GM19035 (cell line): ENCODE measurements around the gene TK2.
"Not testable (repeated sequence)": the region's sequence is repeated elsewhere in the genome, so short reads cannot be mapped to it uniquely, and the experiment has no call there.

Source experiments
- ATAC-seq: cut with Tn5 transposase; IDR thresholded peaks from one replicate; pipeline ENCODE4 v1.9.1; 2021; ENCODE audit not compliant: unreplicated experiment

TK2 gene

DNA sequence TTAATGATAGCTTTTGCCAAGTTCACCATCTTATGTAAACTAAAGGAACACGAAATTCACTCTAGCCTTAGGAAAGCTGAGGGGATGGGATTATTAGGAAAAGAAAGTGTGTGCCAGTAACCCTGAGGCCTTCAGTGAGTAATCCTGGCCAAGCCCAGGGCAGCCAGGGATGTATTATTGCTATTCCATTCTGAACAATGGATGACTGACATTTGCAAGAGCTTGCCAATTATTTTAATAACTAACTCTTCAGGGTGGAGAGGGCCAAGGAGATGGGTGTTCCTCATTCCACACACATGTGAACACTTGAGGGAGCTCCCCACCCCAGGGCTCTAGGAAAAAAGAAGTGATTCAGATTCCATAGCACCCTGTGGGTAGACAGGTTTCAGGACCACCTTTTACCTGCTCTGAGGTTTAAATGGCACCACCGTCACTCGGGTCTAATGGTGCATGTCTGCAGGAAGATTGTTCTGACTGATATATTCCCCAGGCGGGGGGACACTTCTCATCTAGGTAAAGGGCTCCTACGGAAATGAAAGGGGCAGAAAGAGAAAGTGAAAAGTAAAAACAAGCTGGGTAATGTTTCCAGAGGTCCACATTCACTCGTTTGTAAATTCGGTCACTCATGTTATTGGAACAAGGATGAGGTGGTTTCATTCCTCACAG, 41.5 kb downstream of the TK2 start:
- no peak for ATAC-seq

DNA sequence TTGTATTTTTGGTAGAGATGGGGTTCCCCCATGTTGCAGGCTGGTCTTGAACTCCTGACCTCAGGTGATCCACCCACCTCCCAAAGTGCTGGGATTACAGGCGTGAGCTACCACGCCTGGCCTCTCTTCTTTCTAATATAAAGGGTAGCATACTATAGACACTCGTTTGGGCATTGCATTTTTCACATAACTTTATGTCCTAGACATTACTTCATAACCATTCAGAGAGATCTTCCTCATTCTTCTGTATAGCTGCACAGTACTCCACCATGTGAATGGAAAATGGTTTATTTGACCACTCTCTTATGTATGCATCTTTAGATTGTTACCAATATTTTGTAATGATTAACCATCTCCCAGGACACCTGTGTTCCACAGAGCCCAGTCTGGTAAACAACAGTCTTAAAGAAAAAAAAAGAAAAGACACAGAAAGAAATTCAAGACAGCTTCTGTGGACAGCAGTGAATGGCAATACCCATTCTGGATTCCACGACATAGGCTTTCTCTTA, 42.1 kb downstream of the TK2 start:
- no peak for ATAC-seq

DNA sequence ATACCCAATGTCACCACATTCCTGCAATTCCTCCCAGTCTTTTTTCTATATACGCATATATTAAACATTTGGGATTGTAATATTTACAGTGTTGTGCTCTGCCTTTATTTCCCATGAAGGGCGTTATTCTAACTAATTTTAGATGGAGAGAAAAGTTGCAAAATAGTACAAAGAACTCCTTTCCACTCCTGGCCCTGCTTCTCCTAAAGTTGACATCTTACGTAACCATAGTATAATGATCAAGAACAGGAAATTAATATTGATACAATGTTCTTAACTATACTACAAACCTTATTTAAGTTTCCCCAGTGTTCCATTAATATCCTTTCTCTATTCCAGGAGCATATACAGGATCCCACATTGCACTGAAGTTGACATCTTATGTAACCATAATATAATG, 46.3 kb downstream of the TK2 start:
- no peak for ATAC-seq

DNA sequence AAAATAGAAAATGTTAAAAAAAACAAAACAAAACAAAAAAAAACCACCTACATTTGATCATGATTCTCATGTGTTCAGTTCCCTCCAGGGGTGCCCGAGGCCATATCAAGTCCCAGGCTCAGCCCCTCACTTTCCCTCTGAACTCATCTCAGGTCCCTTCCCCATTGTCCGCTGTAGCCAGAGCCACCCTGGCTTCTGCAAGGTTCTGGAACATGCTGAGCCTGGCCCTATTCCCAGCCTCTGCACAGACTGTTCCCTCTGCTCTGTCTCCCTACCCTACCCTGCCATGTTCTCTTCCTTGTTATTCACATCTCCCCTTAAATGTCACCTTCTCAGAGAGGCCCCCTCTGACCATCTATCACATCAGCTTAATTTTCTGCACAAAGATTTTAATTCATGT, 46.9 kb downstream of the TK2 start:
- ATAC-seq, result no peak

DNA sequence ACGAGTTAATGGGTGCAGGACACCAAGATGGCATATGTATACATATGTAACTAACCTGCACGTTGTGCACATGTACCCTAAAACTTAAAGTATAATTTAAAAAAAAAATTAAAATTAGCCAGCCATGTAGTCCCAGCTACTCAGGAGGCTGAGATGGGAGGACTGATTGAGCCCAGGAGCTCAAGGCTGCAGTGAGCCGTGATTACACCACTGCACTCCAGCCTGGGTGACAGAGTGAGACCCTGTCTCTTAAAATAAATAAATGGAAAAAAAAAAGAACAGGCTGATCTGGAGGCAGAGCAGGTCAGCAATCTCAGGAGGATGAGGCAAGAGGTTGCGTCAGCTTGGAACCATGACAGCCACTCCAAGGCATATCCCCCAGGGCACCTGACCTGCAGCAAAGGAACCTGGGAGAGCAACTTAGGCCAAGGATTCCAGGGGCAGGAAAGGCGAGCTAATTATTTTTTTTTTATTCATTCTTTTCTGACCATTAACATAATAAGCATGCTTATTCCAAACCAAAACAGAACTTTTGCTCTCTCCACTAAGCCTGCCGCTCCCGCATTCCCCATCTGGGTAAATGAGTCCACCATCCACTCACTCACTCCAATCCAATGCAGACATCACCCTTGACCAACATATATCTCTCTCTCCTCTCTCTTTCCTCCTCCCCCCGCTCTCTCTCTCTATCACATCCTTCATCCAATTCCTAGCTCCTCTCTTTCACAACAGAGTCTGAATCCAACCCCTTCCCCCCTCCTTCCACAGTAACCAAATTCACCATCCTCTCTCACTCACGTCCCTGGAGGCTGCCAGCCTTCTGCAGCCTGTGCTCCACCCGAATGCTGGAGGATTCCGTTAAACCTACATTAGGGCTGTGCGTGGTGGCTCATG, 47.7 kb downstream of the TK2 start:
- ATAC-seq, result no peak

DNA sequence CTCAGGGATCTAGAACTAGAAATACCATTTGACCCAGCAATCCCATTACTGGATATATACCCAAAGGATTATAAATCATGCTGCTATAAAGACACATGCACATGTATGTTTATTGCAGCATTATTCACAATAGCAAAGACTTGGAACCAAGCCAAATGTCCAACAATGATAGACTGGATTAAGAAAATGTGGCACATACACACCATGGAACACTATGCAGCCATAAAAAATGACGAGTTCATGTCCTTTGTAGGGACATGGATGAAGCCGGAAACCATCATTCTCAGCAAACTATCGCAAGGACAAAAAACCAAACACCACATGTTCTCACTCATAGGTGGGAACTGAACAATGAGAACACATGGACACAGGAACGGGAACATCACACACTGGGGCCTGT, 48.4 kb downstream of the TK2 start:
- not testable (repeated sequence) for ATAC-seq

DNA sequence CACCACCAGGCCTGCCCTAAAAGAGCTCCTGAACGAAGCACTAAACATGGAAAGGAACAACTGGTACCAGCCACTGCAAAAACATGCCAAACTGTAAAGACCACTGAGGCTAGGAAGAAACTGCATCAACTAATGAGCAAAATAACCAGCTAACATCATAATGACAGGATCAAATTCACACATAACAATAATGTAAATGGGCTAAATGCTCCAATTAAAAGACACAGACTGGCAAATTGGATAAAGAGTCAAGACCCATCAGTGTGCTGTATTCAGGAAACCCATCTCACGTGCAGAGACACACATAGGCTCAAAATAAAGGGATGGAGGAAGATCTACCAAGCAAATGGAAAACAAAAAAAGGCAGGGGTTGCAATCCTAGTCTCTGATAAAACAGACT, 52.0 kb downstream of the TK2 start:
- ATAC-seq, result not testable (repeated sequence)

DNA sequence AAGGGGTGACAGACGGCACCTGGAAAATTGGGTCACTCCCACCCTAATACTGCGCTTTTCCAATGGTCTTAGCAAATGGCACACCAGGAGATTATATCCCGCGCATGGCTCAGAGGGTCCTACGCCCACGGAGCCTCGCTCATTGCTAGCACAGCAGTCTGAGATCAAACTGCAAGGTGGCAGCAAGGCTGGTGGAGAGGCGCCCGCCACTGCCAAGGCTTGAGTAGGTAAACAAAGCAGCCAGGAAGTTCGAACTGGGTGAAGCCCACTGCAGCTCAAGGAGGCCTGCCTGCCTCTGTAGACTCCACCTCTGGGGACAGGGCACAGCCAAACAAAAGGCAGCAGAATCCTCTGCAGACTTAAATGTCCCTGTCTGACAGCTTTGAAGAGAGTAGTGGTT, 53.7 kb downstream of the TK2 start:
- not testable (repeated sequence) for ATAC-seq

DNA sequence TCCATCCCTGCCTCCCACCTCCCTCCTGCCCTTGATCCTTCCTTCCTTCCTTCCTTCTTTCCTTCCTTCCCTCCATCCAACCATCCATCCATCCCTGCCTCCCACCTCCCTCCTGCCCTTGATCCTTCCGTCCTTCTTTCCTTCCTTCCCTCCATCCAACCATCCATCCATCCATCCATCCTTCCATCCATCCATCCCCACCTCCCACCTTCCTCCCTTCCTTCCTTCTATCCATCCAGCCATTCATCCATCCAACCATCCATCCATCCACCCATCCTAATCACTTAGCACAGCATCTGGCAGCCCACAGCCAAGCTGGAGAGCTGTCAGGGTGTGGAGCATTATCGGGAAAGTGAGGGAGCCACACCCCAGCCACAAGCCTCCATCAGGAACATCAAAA, 54.5 kb downstream of the TK2 start:
- ATAC-seq, result no peak

DNA sequence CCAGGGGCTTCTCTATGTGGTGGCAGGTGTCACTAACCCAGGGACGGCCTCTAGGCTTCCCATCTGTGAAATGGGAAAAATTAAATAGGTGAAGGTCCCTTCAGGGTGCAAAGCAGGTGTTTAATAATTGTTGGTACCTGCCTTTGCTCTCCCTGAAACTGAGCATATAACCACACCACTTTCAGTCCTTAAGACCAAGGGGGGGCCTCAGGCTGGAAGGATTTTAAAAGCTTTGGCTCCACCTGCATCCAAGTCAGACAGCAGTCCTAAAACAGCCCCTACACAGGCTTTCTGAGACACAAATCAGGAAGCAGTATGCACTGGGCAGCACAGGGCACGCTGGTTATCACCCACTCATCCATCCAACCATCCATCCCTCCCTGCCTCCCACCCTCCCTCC, 55.0 kb downstream of the TK2 start:
- no peak for ATAC-seq

DNA sequence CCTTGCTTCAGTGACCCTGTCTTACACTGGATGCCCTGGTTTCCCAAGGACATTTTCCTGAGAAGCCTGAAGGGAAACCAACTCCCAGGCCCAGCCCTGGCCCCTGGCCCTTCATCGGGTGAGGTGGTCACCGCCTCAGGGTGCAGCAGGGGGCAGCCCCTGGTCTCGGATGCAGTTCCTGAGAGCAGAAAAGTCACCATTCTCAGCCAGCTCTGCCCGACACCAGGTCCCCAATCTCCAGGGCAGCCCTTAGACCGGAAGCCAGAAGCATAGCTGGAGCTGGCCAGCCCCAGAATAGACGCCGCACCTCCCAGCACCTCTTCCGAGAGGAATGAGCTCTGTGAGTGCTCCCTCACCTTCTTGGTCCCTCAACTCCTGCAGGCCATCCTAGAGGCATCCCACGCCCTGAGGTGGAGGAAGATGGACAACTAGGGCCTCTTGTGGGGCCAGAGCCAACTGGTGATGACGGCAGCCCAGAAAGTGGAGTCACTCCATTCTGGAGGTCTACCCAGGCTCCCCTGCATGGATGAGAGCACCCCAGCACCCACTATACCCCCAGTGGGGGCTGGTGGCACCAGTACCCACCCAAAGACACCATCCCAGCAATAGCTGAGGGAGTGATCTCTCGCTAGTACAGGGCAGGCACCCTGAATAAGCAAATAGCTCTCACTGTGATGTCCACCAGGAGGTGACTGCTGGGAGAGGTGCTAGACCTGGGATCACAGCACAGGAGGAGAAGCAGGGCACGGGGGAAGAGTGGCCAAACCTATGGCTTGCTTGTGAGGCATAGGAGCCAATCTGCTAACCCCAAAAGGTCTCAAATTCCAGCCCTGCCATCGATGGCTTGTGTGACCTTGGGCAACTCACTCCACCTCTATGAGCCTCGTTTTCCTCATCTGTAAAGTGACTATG, 56.2 kb downstream of the TK2 start:
- no peak for ATAC-seq

DNA sequence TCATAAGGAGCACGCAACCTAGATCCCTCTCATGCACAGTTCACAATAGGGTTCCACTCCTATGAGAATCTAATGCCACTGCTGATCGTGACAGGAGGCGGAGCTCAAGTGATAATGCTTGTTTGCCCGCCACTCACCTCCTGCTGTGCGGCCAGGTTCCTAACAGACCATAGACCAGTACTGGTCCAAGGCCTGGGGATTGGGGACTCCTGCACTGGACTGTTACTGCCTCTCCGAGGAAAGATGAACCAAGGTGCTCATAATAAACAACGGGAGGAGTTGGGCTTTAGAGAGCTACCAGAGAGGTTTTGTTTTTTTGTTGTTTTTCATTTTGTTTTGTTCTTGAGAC, 58.2 kb downstream of the TK2 start:
- no peak for ATAC-seq

DNA sequence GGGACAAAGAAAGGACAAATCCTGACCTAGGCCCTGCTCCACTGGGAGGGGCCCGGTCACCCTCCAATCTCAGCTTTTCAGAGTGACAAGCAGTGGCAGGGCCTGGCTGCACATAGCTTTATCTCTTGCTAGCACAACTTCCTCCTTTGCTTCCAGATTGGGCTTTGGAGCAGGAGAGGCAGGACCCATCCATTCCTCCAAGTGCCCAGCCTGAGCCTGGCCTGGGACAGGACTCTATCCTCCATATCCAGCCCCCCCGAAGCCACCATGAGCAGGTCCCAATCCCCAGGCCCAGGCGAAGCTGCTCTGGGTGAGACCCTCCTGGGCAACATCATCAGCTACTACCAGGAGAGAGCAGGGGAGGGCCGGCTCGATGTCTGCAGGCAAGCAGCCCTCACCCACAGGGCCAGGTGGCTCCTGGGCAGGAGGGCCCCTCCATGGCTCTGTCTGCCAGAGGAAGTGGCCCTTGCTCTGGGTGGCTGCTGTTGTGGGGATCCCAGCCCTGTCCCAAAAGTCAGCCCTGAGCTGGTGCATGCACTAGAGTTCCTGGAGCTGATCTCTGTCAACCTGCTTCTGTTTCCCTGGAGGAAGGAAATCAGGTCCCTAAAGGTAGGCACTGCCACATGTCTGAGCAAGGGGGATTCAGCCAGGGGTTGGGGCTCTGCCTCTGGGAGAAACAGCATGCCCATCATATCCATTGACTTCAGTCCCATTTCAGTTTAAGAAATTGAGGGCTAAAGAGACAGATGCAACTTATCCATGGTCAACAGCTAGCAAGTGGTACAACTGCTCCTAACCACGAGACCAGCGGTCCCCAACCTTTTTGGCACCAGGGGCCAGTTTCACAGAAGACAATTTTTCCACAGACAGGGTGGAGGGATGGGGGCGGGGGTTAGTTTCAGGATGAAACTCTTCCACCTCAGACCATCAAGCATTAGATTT, 58.9 kb downstream of the TK2 start:
- no peak for ATAC-seq

DNA sequence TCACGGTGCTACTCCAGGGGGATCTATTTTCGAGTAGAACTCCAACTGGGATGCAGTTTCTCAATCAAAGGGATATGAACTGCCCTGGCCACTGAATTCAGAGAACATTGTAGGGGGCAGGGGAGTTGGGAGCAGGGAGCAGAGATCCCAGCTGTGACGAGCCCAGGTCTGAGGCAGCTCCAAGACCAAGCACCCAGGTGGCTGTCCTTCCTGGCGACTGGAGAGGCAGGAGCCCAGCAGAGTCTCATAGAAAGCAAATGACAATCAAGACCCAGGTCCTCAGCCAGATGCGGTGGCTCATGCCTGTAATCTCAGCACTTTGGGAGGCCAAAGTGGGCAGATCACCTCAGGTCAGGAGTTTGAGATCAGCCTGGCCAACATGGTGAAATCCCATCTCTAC, 60.1 kb downstream of the TK2 start:
- no peak for ATAC-seq

DNA sequence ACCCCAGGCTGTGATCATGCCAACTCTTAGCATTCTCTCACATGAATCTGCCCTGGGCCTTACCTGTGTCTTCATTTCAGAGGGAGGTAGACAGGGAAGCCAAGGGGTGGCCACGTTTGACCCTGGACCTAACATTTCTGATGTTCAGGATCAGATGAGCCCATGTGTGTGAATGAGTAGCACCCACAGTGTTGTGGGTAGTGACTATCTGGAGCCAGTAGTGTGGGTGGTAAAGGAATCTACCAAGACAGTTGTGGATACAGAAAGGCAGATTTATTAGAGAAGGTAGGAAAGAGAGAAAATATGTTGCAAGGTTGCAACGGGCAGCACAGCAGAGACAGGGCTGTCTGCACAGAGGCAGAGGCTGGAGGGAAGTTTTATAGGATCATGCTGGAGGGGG, 60.5 kb downstream of the TK2 start:
- no peak for ATAC-seq

DNA sequence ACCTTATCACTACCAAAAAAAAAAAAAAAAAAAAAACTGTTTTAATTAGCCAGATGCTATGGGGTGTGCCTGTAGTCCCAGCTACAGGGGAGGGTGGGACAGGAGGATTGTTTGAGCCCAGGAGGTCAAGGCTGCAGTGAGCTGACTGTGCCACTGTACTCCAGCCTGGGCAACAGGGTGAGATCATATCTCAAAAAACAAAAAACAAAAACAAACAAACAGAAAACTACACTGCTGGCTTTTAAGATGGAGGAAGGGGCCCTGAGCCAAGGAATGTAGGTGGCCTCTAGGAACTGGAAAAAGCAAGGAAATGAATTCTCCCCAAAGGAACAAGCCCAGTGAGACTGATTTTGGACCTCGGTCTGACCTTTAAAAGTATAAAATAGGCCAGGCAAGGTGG, 61.4 kb downstream of the TK2 start:
- no peak for ATAC-seq

DNA sequence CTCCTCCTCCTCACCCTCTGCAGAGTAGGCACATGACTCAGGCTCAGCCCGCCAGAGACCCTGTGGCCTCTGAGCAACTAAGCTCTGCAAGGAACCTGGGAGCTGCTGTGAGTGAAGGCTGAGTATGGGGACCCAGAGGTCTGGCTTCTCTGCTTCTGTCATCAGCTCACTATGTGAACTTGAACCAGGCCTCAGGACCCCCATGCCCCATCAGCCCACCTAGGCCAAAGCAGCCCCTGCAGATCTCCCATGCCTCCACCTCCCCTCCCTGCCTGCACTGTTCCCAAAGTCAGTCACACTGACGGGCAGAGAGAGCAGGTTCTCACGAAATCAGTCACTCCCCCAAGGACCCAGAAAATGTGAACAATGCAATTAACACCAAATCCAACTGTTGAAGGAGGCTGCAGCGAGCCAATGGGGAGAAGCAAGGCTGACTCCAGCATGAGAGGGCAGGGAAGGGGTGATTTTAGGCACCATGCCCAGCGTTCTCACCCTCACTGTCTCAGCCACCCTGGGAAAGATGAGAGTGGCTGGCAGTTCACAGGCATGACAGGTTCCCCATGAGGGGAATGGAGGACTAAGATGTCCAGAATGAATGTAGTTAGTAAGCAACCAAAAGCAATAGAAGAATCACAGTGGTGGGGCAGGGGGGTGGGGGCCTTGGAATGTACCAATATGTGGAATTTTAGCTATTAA, 62.2 kb downstream of the TK2 start:
- no peak for ATAC-seq

DNA sequence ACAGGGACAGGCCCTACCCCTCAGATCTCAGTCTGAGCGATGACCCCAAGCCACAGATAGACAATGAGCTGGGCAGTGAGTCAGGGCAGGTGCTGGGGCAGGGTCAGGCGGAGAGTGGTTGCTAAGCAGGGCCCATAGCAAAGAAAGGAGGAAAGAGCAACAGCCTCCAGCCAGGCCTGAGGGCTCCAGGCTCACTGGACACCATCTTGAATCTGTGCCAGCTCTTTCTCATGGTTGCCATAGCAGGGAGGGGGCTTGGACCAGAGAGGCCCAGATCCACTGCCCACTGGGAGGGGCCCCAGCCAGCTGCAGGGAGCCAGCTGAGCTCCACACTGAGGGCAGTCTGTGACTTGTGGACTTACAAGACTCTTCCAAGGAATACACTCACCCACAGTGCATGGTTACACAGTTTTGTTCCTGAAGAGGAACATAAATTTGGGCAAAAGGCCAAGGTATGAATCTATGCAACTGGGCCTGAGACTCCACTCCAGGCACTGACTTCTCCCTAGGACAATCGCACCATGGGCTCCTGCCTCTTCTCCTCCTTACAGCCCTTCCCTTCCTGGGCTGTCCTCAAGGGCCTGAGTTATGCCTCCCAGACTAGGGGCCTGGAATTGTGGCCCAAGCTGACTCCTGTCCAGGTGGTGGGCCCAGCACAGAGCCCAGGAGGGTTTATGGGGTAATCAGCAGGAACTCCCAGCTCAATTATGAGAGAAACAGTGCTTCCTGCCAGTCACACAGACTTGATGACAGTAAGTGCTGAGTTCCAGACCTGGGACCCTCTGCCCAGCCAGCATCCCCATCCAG, 62.9 kb downstream of the TK2 start:
- no peak for ATAC-seq

DNA sequence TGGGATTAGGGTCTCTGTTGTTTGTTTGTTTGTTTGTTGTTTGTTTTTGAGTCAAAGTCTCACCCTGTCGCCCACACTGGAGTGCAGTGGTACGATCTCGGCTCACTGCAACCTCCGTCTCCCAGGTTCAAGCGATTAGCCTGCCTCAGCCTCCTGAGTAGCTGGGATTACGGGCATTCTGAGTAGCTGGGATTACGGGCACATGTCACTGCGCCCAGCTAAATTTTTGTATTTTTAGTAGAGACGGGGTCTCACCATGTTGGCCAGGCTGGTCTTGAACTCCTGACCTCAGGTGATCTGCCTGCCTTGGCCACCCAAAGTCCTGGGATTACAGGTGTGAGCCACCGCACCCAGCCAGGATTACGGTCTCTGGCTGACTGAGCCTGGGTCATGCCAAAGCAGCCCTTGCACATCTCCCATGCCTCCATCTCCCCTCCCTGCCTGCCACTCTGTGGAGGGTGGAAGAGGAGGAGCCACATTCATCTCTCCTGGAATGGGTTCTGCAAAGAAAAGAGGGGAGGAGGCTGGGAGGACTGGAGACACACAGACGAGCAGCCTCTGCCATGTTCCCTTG, 63.6 kb downstream of the TK2 start:
- ATAC-seq, result no peak
